ENCODE data around the gene PPFIA2. TPM values are rescaled to one million over a fixed set of nuclear protein-coding genes. Genes with fewer than 3 reads are reported as not detected.

Gene PPFIA2
- total RNA-seq, 4 donors from 2014 or later = 2.0 to 6.6 (median 3.2) TPM; not detected in 1

- Histone ChIP-seq H3K36me3 (no peaks in the 10 kb centered on the region), H3K4me1 (no peaks in the 10 kb centered on the region), H3K27me3 (no peaks in the 10 kb centered on the region), H3K4me3 (no peak overlapping the region), H3K27ac (no peak overlapping the region), H3K9me3 (no peaks in the 10 kb centered on the region)
- no peak for DNase-seq
- TF ChIP-seq CTCF (IDR thresholded peaks at IDR 0.05) (no peak), POLR2A (IDR thresholded peaks at IDR 0.05) (no peak)
These were observed 20.1 kb upstream of the PPFIA2 start for GRCh38 chr12:81779216-81779615.

- Histone ChIP-seq H3K27ac (no peak overlapping the region), H3K4me3 (no peak overlapping the region), H3K9me3 (no peaks in the 10 kb centered on the region), H3K27me3 (no peaks in the 10 kb centered on the region), H3K4me1 (no peaks in the 10 kb centered on the region), H3K36me3 (no peaks in the 10 kb centered on the region)
- DNase-seq = no peak
- TF ChIP-seq POLR2A (IDR thresholded peaks at IDR 0.05) = no peak
- no peak for TF ChIP-seq CTCF (IDR thresholded peaks at IDR 0.05)
These were observed 19.6 kb upstream of the PPFIA2 start for GRCh38 chr12:81778719-81779118.

GRCh38 chr12:81758421-81759189 lies 545 bp downstream of the PPFIA2 start:
- DNase-seq = no peak
- H3K27ac ChIP-seq = no peak overlapping the region
- no peaks in the 10 kb centered on the region for H3K9me3 ChIP-seq
- peak overlapping the region; percentile 7 to 43 (median 23) for H3K4me3 ChIP-seq
- H3K27me3 ChIP-seq = no peaks in the 10 kb centered on the region
- H3K4me1 ChIP-seq = peaks cover 0 to 13% (median 0%) of the 10 kb centered on the region in 4 donors
- H3K36me3 ChIP-seq = no peaks in the 10 kb centered on the region
- TF ChIP-seq POLR2A (IDR thresholded peaks at IDR 0.05) = no peak
- no peak for TF ChIP-seq CTCF (IDR thresholded peaks at IDR 0.05)

- no peak for DNase-seq
- H3K4me1 ChIP-seq = peaks cover 0 to 13% (median 0%) of the 10 kb centered on the region in 4 donors
- no peak overlapping the region for H3K27ac ChIP-seq
- H3K27me3 ChIP-seq = no peaks in the 10 kb centered on the region
- H3K9me3 ChIP-seq = no peaks in the 10 kb centered on the region
- H3K36me3 ChIP-seq = no peaks in the 10 kb centered on the region
- TF ChIP-seq CTCF (IDR thresholded peaks at IDR 0.05) (no peak), POLR2A (IDR thresholded peaks at IDR 0.05) (no peak)
- H3K4me3 ChIP-seq = peak overlapping the region in 2 of 4 donors; percentile 24 to 43
These were observed 1.3 kb downstream of the PPFIA2 start for GRCh38 chr12:81757731-81758365.

- TF ChIP-seq CTCF (IDR thresholded peaks at IDR 0.05) (no peak), POLR2A (IDR thresholded peaks at IDR 0.05) (no peak)
- no peaks in the 10 kb centered on the region for H3K36me3 ChIP-seq
These were observed 29.4 kb downstream of the PPFIA2 start for GRCh38 chr12:81729781-81730180.

More at GRCh38 chr12:81729781-81730180, 29.4 kb downstream of the PPFIA2 start:
- DNase-seq = no peak
- Histone ChIP-seq H3K4me3 (no peak overlapping the region), H3K27ac (no peak overlapping the region), H3K27me3 (no peaks in the 10 kb centered on the region), H3K4me1 (no peaks in the 10 kb centered on the region), H3K9me3 (no peaks in the 10 kb centered on the region)

Measured in Peyer's patch (tissue), 4 donors.